H1 (cell line): ENCODE data around the gene FAM83G. TPM values are rescaled to one million over a fixed set of nuclear protein-coding genes. Genes with fewer than 3 reads are reported as not detected.

Experiments used
- ASH2L ChIP-seq: fragments of 200-600, 300-600 bp; sonication (generic); IDR thresholded peaks from one replicate; pipeline ENCODE4 v1.7.1; 2017; ENCODE audit warnings: low read length
- polyA plus RNA-seq, 7 experiments: library from polyadenylated mRNA; depleted of rRNA in 3 of 7; stranded (reverse) in 5 of 7; unstranded in 2 of 7; fragments of >200 nt in 5 of 7; fragments of 200-250 nt in 2 of 7; gene quantifications; 1 replicate in 5 of 7; 2 replicates in 1 of 7; 4 replicates in 1 of 7; pipeline versions ENCODE4 v1.2.1 to v1.2.3, GENCODE V29; 2011 to 2013; ENCODE audit warnings: missing spikeins in 2 of 7, mixed read lengths in 2 of 7
- total RNA-seq: library from RNA; stranded (reverse); fragmentation: NEBNext Ultra II Directional; extraction: Animal tissue kit (Norgen Biotek cat#: 25700); gene quantifications from 2 replicates; pipeline ENCODE4 v1.2.1, GENCODE V29; 2021

FAM83G gene
- total and polyA plus RNA-seq, 2 of the 8 experiments (the other 6 are each of a cell fraction or from before 2014, with no cell fraction given), result 15.4 to 29.0 TPM

DNA sequence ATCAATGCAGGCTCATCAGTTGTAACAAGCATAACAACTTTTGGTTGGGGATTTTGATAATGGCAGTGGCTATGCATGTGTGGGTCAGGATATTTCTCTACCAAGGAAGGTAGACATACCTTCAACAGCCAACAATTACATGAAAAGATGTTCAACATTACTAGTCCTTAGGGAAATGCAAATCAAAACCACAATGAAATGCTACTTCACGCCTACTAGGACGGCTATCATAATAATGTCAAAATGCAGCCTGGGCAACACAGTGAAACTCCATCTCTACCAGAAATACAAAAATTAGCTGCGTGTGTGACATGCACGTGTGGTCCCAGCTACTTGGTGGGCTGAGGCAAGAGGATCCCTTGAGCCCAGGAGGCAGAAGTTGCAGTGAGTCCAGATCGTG, 59.9 kb downstream of the FAM83G start (continued):
- TF ChIP-seq ASH2L, result no peak
